Stimulated activated CD8-positive, alpha-beta memory T cell treated with anti-CD3 and anti-CD28 coated beads, Interleukin-12 subunit alpha, Interleukin-12 subunit beta, amount 100 ng/mL, for 24 hours (primary cell): ENCODE results near the gene SLAMF6.
"Not testable (repeated sequence)": the region's sequence is repeated elsewhere in the genome, so short reads cannot be mapped to it uniquely, and the experiment has no call there.

Source experiments
- DNase-seq: peaks from one replicate; pipeline ENCODE4 v3.0.0-alpha.2; 2020; ENCODE audit errors: extremely low read depth

The SLAMF6 gene

GRCh38 chr1:160542303-160542945 lies 19.4 kb upstream of the SLAMF6 start:
- DNase-seq = no peak

GRCh38 chr1:160541622-160542302 lies 18.7 kb upstream of the SLAMF6 start:
- DNase-seq = no peak

GRCh38 chr1:160540859-160541233 lies 17.8 kb upstream of the SLAMF6 start:
- no peak for DNase-seq

GRCh38 chr1:160539990-160540858 lies 17.2 kb upstream of the SLAMF6 start:
- DNase-seq = no peak

GRCh38 chr1:160539684-160539989 lies 16.6 kb upstream of the SLAMF6 start:
- no peak for DNase-seq

GRCh38 chr1:160538985-160539651 lies 16.1 kb upstream of the SLAMF6 start:
- no peak for DNase-seq

GRCh38 chr1:160537714-160538665 lies 14.9 kb upstream of the SLAMF6 start:
- DNase-seq = no peak

GRCh38 chr1:160534823-160535605 lies 12.0 kb upstream of the SLAMF6 start:
- DNase-seq = no peak

GRCh38 chr1:160532557-160532813 lies 9.4 kb upstream of the SLAMF6 start:
- not testable (repeated sequence) for DNase-seq

GRCh38 chr1:160531809-160532556 lies 8.9 kb upstream of the SLAMF6 start:
- DNase-seq = not testable (repeated sequence)

- DNase-seq = not testable (repeated sequence)
These were observed 6.4 kb upstream of the SLAMF6 start for GRCh38 chr1:160529401-160529952.

GRCh38 chr1:160523789-160524188 lies 734 bp upstream of the SLAMF6 start:
- not testable (repeated sequence) for DNase-seq

- no peak for DNase-seq
These were observed 919 bp downstream of the SLAMF6 start for GRCh38 chr1:160522136-160522535.

GRCh38 chr1:160521554-160521953 lies 1.5 kb downstream of the SLAMF6 start:
- no peak for DNase-seq

- DNase-seq = no peak
These were observed 2.1 kb downstream of the SLAMF6 start for GRCh38 chr1:160520999-160521398.

GRCh38 chr1:160520582-160520981 lies 2.5 kb downstream of the SLAMF6 start:
- no peak for DNase-seq

GRCh38 chr1:160519642-160520435 lies 3.2 kb downstream of the SLAMF6 start:
- no peak for DNase-seq

- not testable (repeated sequence) for DNase-seq
These were observed 5.5 kb downstream of the SLAMF6 start for GRCh38 chr1:160517519-160517918.

- DNase-seq = not testable (repeated sequence)
These were observed 7.1 kb downstream of the SLAMF6 start for GRCh38 chr1:160515908-160516307.
